Adrenal gland (tissue), 12 donors: ENCODE measurements around the gene ARMC2. TPM values are rescaled to one million over a fixed set of nuclear protein-coding genes. Genes with fewer than 3 reads are reported as not detected.
"Not testable (repeated sequence)": the region's sequence is repeated elsewhere in the genome, so short reads cannot be mapped to it uniquely, and the experiment has no call there.

Experiments used
- DNase-seq, 7 donors: peaks; one replicate each; pipeline ENCODE4 v3.0.0-alpha.2; 2019 to 2020
- H3K27ac ChIP-seq, 5 donors: fragments of 200-600 bp; sonication (generic) in 4 of 5; 1 replicate in 3 of 5; 2 replicates in 2 of 5; pipeline versions ENCODE4 v1.5.1 to v1.8.0; 2016 to 2020; ENCODE audit warnings: mild to moderate bottlenecking in 1 of 5
- H3K27me3 ChIP-seq: fragments of 200-600 bp; 2 replicates; pipeline ENCODE4 v1.8.0; 2021
- H3K36me3 ChIP-seq, 2 donors: fragments of 200-600 bp; replicated peaks in 1 of 2; 1 replicate in 1 of 2; 2 replicates in 1 of 2; pipeline versions ENCODE4 v1.5.1 to v1.8.0; 2018 to 2022
- H3K4me1 ChIP-seq, 2 donors: fragments of 200-600 bp; replicated peaks in 1 of 2; 1 replicate in 1 of 2; 2 replicates in 1 of 2; pipeline versions ENCODE4 v1.5.1 to v1.8.0; 2018 to 2021
- H3K4me3 ChIP-seq, 4 donors: fragments of 200-600 bp; sonication (generic) in 3 of 4; one replicate each; pipeline ENCODE4 v1.5.1; 2016 to 2018
- H3K9me3 ChIP-seq, 3 donors: fragments of 200-600 bp; sonication (generic) in 1 of 3; replicated peaks in 1 of 3; 1 replicate in 2 of 3; 2 replicates in 1 of 3; pipeline versions ENCODE4 v1.5.1 to v1.8.0; 2016 to 2021
- CTCF ChIP-seq, 6 experiments: fragments of 450-650 bp in 4 of 6; fragments of 200-600 bp in 2 of 6; sonication (generic) in 1 of 6; IDR thresholded peaks; 1 replicate in 5 of 6; 2 replicates in 1 of 6; pipeline versions ENCODE4 v1.5.1 to v1.8.0; 2016 to 2021; ENCODE audit warnings: antibody characterized with exemption in 6 of 6, mild to moderate bottlenecking in 2 of 6, moderate library complexity in 1 of 6
- POLR2A ChIP-seq, 2 donors: fragments of 450-650 bp; IDR thresholded peaks; one replicate each; pipeline ENCODE4 v1.6.1; 2017; ENCODE audit warnings: antibody characterized with exemption in 2 of 2, mild to moderate bottlenecking in 2 of 2, moderate library complexity in 1 of 2
- WGBS, 4 donors: extraction: QIAGEN DNeasy Blood & Tissue Kit in 2 of 4; methylation state at CpG; one replicate each; pipeline versions ENCODE4 v1.1.5 to v1.1.7; 2013 to 2017; 5-methylcytosine and 5-hydroxymethylcytosine counted together
- intact Hi-C, 2 donors: fragments of 100-400 bp; cut with DNase I; formaldehyde crosslinking; loops; one replicate each; pipeline versions ENCODE4 v1.14.1 to v1.15.0; 2022 to 2023
- polyA plus RNA-seq, 3 donors: library from polyadenylated mRNA; stranded (reverse); fragments of 200-250 nt in 2 of 3; fragments of 350-450 nt in 1 of 3; fragmentation: Illumina TruSeq in 1 of 3; extraction: RNeasy Lipid Tissue Mini Kit (QIAGEN cat#74804) in 1 of 3; gene quantifications; one replicate each; pipeline ENCODE4 v1.2.3, GENCODE V29; 2013 to 2014
- total RNA-seq, 9 donors: library from RNA; depleted of rRNA in 4 of 9; stranded (reverse); fragments of >200 nt in 4 of 9; fragments of 120-200 nt in 1 of 9; fragmentation: NEBNext Ultra II Directional in 1 of 9; extraction: Animal tissue kit (Norgen Biotek cat#: 25700) in 1 of 9; gene quantifications; one replicate each; pipeline versions ENCODE4 v1.1.0 to v1.2.4, GENCODE V29; 2013 to 2023
- donor health status: healthy with polysubstance abuse.
- donor health status: Bipolar disorder and iron deficiency.
- donor health status: DM: yes; HTN: yes; CAD: no.
- donor health status: DM: no; HTN: no; CAD: no.
- donor health status: DM: no; HTN: no; CAD: no.
- donor health status: DM: yes; HTN: yes; CAD: no.

Gene ARMC2
- total and polyA plus RNA-seq, 12 donors, result 2.1 to 7.8 (median 6.4) TPM

GRCh38 chr6:108888745-108889144 is 40.5 kb downstream of the ARMC2 start:
- 73 to 94% (median 80%) methylated on average over 2 of the region's 2 CpGs for WGBS, 4 donors
- peaks cover 7 to 11% of the 10 kb centered on the region in 2 donors for H3K4me1 ChIP-seq
- H3K4me3 ChIP-seq, result no peak overlapping the region
- no peak for TF ChIP-seq POLR2A (IDR thresholded peaks at IDR 0.05)
- TF ChIP-seq CTCF (IDR thresholded peaks at IDR 0.05), result no peak
- intact Hi-C loops, result loop anchor here in 1 of 2 donors (5.0 kb wide), 1 partner anchor 51 kb away; no protein-coding TSS in a partner anchor
- no peaks in the 10 kb centered on the region for H3K27me3 ChIP-seq
- H3K9me3 ChIP-seq, result no peaks in the 10 kb centered on the region
- no peaks in the 10 kb centered on the region for H3K36me3 ChIP-seq
- peak in 2 of 7 donors; percentile 23 to 35 for DNase-seq
- no peak overlapping the region for H3K27ac ChIP-seq

GRCh38 chr6:108890898-108891297 is 42.7 kb downstream of the ARMC2 start:
- peaks cover 8 to 18% of the 10 kb centered on the region in 2 donors for H3K4me1 ChIP-seq
- not testable (repeated sequence) for DNase-seq, H3K27me3 ChIP-seq, H3K4me3 ChIP-seq, H3K36me3 ChIP-seq, H3K9me3 ChIP-seq, H3K27ac ChIP-seq
- 91 to 96% (median 92%) methylated on average over 4 to 5 of the region's 5 CpGs for WGBS, 4 donors
- intact Hi-C loops, result loop anchor here (5.0 to 10.0 kb wide), 3 partner anchors 174 to 344 kb away; no protein-coding TSS in a partner anchor

DNA sequence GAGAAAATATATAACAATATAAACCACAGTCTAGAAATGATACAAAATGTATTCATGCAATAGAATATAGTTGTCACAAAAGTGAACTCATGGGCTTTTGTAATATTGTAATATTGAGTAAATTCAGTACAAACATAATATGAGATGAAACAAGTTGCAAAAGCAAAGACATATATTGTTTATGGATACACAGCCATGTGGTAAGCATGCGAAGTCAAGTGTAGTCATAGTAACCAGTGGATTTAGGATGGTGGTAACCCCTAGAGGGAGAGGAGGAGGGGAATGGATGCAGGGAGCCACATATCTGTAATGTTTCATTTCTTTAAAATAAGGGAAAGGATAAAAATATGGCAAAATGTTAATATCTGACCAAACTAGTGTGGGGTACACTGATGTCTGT is 47.3 kb downstream of the ARMC2 start:
- Histone ChIP-seq H3K36me3 (no peaks in the 10 kb centered on the region), H3K4me3 (no peak overlapping the region), H3K27me3 (no peaks in the 10 kb centered on the region), H3K27ac (peak overlapping the region in 3 of 5 donors; percentile 32 to 79 (median 67)), H3K9me3 (no peaks in the 10 kb centered on the region), H3K4me1 (peaks cover 8 to 35% of the 10 kb centered on the region in 2 donors)
- no peak for TF ChIP-seq CTCF (IDR thresholded peaks at IDR 0.05)
- no peak for TF ChIP-seq POLR2A (IDR thresholded peaks at IDR 0.05)
- 85 to 90% (median 87%) methylated on average over 1 of the region's 1 CpG for WGBS, 4 donors
- no peak for DNase-seq
- intact Hi-C loops, result loop anchor here (5.0 to 10.0 kb wide), 3 partner anchors 169 to 353 kb away; no protein-coding TSS in a partner anchor

DNA sequence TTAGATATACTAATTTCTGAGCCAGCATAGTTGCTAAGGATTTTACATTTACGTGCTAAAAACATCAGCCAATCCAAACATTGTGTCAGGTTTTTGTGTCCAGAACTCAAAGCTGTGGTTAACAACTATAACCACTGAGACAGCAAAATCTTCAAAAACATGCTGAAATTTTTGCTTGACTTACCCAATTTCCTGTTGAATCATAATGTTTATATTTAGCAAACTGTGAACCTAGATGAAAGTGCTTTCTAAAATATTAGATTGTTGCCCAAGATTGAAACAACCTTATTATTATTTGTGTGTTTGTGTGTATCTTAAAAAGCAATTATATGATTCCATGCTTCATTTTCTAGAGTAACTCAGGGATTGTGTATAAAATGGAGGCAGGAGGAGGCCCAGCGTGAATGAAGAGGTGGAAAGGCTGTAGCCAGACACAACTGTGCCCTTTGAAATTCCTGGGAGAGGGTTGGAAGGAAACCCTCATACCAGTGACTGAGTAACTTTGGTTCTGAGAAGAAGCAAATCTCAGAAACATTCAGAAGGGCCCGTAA is 48.0 kb downstream of the ARMC2 start:
- peaks cover 8 to 35% of the 10 kb centered on the region in 2 donors for H3K4me1 ChIP-seq
- H3K36me3 ChIP-seq, result no peaks in the 10 kb centered on the region
- WGBS, 4 donors, result 62 to 77% (median 65%) methylated on average over 3 of the region's 3 CpGs
- H3K9me3 ChIP-seq, result no peaks in the 10 kb centered on the region
- no peak for DNase-seq
- peak overlapping the region in 3 of 5 donors; percentile 32 to 79 (median 67) for H3K27ac ChIP-seq
- H3K4me3 ChIP-seq, result no peak overlapping the region
- intact Hi-C loops, result loop anchor here (5.0 to 10.0 kb wide), 3 partner anchors 169 to 354 kb away; no protein-coding TSS in a partner anchor
- TF ChIP-seq CTCF (IDR thresholded peaks at IDR 0.05) (no peak), POLR2A (IDR thresholded peaks at IDR 0.05) (no peak)
- H3K27me3 ChIP-seq, result no peaks in the 10 kb centered on the region

DNA sequence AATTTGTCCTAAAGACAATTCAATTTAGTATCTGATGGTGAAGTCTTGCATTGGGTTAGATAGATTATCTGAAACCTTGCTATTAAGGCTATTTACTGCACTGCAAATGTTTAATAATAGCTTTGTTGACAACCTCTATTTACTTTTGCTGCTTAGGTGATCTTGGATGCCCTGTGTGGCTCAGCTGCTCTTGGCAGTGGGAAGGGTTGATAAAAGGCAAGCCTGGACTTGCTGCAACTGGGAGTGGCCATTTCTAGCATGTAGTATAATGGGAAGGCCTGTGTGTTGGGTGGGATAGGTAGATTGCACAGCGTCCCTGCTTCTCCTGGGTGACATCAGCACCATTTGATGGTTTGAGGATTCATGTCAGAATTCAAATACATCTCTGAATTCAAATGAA is 49.1 kb downstream of the ARMC2 start:
- 81 to 96% (median 85%) methylated on average over 1 of the region's 1 CpG for WGBS, 4 donors
- Histone ChIP-seq H3K36me3 (no peaks in the 10 kb centered on the region), H3K9me3 (no peaks in the 10 kb centered on the region), H3K4me1 (peaks cover 8 to 36% of the 10 kb centered on the region in 2 donors), H3K27ac (no peak overlapping the region), H3K4me3 (no peak overlapping the region), H3K27me3 (no peaks in the 10 kb centered on the region)
- intact Hi-C loops, result loop anchor here (5.0 to 10.0 kb wide), 3 partner anchors 167 to 355 kb away; no protein-coding TSS in a partner anchor
- DNase-seq, result no peak
- TF ChIP-seq CTCF (IDR thresholded peaks at IDR 0.05) (no peak), POLR2A (IDR thresholded peaks at IDR 0.05) (no peak)
